DMS53 (cell line): Measurements from ENCODE around the gene CARNS1.

Experiments used
- DNase-seq: peaks from one replicate; lab custom pipeline; 2025; lab: John Stamatoyannopoulos, UW

CARNS1 gene

DNA sequence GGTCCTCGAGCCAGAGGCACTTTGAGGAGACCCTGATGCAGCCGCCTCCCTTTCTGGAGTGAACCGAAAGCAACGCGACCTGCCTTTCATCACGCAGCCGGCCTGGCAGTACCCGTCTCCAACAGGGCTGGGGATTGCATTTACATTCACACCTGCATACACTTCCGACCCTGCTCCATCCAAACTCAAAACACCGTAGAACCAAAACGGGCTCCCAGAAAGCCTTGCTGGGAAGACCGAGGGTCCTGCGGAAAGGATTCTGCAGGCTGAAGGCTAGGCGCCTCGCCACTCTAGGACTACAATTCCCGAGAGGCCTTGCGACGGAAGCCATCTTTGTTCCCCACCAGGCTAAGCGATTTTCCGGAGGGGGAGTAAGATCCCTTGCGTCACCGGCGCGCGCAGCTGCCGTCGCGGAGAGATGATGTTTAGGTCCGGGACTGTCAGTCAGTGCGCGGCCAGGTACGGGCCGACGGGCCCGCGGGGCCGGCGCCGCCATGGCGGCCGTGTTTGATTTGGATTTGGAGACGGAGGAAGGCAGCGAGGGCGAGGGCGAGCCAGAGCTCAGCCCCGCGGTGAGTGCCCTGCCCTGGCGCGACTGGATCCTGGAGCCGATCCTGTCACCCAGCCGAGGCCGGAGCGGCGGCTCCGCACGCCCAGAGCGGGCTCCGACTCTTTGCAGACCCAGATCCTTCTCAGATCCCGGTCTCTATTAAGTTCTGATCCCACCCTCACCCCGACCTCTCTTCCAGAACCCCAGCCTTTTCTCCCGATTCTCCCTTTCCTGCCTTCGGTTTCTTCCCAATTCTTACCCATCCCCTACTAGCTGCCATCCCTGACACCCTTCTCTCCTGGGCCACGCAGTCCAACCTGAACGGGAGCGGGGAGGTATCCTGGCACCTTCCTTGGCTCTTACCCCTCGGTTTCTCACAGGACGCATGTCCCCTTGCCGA, 12.8 kb downstream of the CARNS1 start, which contains the start of gene RPS6KB2:
Gene RPS6KB2, plus strand, starts transcription at position 443 of the 950 bp plus-strand sequence. Its CDS starts 52 bp downstream, at position 495.
- peak; percentile 99 for DNase-seq

DNA sequence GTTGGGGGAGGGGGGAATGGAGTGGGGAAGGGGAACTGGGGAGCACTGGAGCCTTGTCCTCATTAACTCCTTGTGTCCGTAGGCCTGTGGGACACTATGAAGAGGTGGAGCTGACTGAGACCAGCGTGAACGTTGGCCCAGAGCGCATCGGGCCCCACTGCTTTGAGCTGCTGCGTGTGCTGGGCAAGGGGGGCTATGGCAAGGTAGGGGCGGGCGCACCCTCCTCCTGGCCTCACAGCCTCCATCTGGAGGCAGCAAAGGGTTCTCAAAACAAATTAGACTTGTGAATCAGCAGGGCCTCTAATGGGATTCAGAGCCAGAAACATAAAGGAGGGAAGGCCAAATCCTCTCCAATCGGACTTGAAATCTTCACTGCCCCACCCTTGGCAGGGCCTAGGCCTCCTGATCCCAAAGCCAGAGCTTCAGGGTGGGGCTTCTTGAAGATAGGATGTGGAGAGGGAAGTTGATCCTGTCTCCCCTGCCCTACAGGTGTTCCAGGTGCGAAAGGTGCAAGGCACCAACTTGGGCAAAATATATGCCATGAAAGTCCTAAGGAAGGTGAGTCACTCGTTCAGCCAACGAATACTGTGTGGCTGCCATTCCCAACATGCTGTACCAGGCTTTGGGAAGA, 13.7 kb downstream of the CARNS1 start:
- DNase-seq = no peak

DNA sequence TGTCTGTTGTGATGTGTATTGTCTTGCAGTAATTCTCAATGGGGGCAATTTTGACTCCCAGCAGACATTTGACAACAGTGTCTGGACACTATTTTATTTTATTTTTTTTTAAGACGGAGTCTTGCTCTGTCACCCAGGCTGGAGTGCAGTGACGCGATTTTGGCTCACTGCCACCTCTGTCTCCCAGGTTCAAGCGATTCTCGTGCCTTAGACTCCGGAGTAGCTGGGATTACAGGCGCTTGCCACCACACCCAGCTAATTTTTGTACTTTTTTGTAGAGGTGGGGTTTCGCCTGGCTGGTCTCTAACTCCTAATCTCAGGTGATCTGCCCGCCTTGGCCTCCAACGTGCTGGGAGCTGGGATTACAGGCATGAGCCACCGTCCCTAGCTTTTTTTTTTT, 14.2 kb downstream of the CARNS1 start:
- DNase-seq = no peak

DNA sequence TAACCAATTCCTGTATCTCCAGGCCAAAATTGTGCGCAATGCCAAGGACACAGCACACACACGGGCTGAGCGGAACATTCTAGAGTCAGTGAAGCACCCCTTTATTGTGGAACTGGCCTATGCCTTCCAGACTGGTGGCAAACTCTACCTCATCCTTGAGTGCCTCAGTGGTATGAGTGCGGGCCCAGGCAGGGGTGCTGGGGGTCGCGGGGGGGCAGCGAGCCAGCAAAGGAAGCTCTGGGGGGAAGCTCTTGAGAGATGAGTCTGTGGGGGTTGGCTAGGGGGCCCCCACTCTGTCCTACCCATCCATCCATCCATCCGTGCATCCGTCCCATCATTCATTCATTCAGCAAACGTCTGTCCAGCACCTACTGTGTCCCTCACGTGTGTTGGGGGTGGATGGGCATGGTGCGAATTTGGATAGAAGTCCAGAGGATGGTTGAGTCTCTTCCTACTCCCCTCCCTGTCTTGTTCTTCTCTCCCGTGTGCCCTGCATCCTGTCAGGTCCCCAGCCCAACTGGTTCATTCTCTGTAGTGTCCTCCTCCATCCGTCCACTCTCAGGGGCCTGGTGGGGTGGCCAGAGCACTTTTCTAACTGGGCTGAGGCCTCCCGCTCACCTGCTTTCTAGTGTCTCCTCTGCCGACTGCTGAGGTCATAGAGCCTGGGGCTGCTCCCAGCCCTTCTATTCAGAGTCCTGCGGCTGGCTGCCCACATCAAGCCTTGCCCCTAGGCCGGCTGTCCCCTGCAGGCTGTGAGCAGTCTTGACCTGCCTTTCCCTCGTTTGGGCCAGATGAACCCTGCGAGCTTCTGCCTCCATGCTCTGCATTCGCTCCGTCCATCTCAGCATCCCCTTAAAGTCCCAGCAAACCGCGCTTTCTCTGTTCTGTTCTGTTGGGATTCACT, 16.1 kb downstream of the CARNS1 start:
- DNase-seq = no peak

DNA sequence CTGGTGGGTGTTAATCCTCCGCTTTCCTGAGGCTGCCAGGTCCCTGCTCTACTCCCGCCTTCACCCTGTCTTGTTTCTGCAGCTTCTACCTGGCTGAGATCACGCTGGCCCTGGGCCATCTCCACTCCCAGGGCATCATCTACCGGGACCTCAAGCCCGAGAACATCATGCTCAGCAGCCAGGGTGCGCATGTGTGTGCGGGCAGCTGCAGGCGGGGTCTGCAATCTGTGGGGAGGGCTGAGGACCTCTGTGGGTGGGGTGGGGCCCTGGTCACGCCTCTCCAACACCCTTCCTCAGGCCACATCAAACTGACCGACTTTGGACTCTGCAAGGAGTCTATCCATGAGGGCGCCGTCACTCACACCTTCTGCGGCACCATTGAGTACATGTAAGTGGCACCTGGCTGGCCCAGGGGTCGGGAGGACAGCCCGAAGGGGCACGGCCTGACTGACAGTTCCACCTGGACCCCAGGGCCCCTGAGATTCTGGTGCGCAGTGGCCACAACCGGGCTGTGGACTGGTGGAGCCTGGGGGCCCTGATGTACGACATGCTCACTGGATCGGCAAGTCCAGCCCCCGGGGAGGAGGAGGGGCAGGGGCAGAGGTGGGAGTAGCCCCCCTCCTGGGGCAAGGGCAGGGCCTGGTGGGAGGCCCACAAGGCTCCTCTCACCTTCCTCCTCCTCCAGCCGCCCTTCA, 17.3 kb downstream of the CARNS1 start:
- DNase-seq = no peak

DNA sequence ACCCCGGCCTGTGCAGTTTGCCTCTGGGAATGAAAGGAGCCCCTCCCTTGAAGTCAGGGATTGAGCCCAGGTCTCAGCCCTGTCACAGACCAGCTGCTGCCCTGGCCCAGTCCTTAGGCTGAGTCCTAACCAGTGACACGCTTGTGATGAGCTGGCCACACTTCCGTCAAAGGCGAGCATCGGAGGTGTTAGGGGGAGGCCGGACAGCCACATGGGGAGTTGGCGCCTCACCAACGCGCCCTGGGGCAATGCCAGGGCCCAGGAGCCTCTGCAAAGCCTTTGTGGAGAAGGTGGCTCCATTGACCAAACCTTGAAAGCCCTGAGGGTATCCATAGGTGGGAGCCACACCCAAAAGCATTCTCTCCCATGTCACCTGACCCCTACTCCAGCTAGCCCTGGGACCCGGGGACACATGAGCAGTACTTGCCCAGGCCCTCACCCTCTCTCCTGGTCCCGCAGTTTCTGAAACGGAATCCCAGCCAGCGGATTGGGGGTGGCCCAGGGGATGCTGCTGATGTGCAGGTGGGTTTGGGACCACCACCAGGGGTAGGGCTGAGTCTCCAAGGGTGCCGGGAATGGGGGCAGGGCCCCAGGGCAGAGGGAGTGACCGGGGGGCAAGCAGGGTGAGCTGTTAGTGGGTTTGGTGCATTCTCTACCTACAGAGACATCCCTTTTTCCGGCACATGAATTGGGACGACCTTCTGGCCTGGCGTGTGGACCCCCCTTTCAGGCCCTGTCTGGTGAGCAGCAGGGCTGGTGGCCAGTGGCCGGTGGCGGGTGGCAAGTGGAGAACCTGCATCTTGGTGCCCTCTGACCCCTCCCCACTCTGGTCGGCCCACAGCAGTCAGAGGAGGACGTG, 18.3 kb downstream of the CARNS1 start:
- no peak for DNase-seq

GRCh38 chr11:67434395-67434881, 19.0 kb downstream of the CARNS1 start:
- DNase-seq = no peak

- no peak for DNase-seq
Observed at GRCh38 chr11:67435031-67435726, 19.7 kb downstream of the CARNS1 start.

DNA sequence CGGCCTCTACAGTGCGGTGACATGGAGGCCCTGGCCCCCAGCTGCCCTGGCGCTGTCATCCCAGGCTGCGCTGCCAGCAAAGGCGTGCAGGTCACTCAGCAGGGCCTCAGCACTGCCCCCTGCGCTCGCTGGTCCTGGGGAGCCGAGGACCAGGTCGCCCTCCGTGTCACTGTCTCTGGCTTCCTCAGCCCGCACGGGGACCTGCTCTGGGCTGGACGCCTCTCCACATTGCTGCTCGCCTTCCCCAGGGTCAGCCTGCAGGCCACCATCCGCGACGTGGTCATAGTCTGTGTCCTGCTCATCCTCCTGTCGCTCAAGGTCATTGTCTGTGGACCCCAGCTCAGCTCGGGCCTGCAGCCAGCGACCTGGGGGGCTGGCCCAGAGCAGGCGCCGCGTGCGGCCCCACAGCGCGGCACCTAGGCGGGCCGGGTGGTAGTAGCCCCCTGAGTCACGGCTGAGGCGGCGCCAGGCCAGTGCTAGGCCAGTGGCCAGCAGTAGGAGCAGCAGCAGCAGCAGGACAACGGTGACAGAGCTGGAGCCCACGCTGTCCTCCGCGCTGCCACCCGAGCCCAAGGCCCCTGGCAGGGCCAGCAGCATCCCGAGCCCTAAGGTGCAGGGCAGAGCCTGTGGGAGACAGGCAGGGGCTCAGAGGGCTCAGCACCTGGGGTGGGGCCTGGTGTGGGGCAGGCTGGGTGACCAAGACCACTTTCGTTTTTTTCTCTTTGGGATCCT, 20.4 kb downstream of the CARNS1 start:
- no peak for DNase-seq

GRCh38 chr11:67436459-67437081, 21.1 kb downstream of the CARNS1 start:
- DNase-seq = peak; percentile 74

DNA sequence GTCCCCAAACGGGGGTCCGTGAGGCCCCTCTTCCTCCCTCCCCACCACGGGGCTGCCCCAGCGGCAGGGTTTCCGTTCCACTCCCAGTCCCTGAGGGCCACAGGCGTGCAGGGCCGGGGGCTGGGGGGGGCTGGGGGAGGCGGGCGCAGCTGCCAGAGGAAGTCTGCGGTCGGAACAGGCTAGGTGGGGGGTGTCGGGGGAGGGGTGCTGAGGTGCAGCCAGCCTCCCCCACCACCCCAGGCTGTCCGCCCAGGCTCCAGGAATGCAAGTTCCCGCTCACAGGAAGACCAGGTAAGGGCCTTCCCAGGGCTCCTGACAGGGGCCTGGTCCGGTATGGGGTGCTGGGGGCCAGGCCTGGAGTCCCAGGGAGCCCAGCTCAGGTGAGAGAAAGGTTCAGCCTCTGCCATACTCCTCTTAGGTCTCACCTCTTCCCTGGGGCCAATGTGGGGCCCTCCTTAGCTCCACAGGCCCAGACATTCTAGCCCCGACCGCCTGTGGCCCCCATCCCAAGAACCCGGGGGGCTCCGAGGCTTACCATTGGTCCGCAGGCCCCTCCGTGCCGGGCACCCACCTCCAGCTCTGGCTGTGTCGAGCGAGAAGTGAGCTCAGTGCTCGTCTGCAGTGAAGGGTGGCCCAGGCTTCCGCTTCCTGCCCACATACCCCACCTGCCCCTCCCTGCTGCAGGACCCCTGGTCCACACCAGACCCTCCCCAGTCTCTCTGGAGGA, 21.8 kb downstream of the CARNS1 start, which contains the start of gene PTPRCAP:
Gene PTPRCAP, minus strand, starts transcription at position 601 of the 727 bp plus-strand sequence. Its CDS starts 63 bp downstream, at position 538.
- DNase-seq = no peak

DNA sequence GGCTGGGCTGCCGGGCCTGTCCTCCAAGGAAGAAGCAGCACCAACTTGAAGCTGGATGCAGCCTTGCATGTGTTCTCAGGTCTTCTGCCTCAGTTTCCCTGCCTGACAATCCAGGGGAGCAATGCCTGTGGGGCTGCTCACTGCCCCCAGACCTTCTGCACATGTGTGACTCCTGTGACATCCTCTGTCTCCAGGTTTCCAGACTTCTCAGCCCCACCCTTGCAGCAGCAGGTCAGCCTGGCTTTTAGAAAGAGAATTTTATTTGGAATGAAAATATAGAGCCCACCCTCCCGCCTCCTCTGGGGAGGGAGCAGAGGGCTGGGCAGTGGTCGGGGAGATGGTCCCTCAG, 22.3 kb downstream of the CARNS1 start:
- no peak for DNase-seq

DNA sequence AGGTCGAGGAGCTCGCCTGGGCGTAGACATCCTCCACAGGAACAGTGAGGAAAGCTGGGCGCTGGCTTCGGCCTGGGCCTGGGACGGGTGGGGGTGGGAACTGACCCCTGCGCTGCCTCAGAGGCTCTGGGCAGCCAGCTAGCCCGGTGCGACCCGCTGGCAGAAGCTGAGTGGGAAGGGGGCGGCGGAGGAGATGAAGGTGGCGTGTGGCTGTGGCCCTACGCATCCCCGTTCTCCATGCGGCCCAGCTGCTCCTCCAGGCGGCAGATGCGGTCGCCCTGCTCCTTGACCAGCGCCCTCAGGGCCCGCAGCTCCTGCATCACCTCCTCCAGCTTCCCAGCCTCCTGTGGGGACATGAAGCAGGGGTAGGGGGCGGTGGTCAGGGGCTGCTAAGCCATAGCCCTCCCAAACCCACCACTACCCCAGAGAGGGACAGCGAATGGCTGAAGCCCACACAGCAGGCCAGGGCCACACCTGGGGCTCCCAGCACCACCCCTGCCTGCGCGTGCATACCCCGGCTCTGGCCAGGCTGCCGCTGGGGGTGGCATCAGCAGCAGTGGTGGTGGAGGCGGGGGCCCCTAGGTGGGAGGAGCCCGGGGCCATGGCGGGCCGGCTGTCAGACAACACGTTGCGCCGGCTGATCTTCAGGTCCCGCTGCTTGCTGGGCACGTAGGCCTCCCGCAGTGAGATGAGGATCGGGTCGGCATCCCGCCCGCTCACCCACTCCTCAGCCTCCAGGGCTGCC, 22.9 kb downstream of the CARNS1 start:
- no peak for DNase-seq

GRCh38 chr11:67439321-67440228, 24.1 kb downstream of the CARNS1 start:
- peak; percentile 77 for DNase-seq

- DNase-seq = no peak
Observed at GRCh38 chr11:67440229-67441097, 25.0 kb downstream of the CARNS1 start.
